CD4-positive, alpha-beta T cell treated with Interleukin-21 for 1 hour (primary cell): ENCODE results near the gene HERC3.

Experiments used
- DNase-seq: peaks from one replicate; pipeline ENCODE4 v3.0.0-alpha.2; 2020

HERC3 gene

GRCh38 chr4:88751258-88752075 is 159.2 kb downstream of the HERC3 start:
- no peak for DNase-seq

DNA sequence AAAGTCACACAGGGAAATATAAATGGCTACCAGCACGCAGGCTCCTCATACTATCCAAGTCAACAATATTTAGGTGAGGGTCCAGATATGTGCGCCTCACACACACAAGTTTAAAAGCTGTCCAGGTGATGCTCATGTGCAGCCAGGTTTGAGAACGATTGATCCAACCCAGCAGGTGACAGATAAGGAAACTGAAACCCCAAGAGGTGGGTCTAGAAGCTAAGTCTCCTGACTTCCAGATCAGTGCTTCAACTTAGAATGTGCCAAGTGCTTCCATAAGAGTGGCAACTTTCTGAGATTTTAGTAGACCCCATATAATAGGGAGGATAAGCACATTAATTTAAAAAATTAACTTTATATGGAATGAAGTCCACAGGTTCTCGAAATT is 159.8 kb downstream of the HERC3 start:
- no peak for DNase-seq

DNA sequence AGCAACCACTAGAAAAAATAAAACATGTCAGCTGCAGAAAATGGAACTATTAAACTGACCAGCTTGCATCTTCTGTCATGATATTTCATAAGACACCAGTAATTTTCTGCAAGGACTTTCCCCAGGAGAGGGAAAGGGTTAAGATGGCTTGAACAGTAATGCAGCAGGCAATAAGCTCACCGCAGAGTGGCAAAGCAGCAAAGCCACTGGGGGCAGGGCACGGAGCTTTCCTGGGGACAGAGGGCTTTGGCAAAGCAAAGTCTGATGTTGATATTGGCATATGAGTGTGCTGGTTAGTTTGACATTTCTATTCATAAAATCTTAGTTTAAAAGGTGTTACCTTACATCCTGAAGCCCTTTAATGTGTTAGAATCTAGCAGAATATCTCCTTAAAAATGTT is 160.5 kb downstream of the HERC3 start:
- no peak for DNase-seq

DNA sequence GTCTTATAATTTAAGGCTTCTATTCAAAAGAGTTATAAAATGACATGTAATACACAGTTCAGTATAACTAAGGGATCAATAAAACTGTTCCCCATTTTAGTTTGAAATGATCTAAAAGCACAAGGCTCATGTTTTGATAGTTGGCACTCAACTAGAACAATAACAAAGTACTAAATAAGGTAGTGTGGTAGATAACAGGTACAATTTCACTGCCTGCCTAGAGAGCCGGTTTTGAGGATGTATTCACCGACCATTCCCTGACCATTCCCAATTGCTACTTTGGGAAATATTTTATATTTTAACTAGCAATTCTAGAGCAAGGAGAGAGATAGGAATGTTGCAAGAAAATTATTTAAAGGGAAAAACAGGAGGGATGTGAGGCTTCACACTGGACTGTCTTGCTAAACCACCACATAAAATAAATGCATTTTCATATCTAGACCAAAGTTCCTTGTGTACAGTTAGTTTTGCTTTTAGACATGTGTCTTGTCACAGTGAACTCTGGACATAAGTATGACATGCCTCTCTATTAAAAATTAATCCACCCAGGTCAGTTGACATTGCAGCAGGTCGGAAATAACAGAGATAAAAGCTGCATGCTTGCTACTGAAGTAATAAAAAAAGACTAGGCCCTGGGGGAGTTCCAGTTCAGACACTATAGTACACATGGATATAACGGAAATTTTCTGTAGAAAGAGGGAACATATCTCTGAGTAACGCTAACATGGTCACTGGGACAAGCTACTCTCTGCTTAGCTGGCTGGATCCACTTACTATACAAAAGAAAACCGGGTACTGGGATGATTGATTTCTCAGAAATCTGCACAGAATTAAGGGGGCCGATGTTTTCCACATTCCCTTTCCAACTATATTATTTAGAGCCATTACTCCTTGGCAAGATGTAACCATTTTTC is 161.6 kb downstream of the HERC3 start:
- no peak for DNase-seq

- DNase-seq = no peak
Measured at GRCh38 chr4:88754796-88755195, 162.5 kb downstream of the HERC3 start.

GRCh38 chr4:88755454-88755853 is 163.2 kb downstream of the HERC3 start:
- no peak for DNase-seq

DNA sequence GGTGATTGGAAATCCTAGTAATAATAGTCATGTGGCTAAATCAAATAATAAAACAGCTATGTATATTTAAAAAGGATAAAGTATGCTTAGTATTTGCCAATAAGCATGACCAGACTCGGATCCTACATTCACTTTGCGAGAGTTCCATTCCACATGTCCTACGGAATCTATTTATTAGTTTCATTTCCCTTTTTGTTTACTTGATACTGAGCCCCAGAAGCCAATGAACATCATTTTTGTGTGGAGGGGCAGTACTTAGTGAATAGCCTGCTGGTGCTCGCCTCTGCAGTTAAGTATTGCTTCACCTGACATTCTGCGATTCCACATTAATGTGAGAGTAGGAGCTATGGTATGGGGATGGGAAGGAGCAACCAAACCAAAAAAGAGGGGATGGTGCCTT is 163.9 kb downstream of the HERC3 start:
- no peak for DNase-seq

DNA sequence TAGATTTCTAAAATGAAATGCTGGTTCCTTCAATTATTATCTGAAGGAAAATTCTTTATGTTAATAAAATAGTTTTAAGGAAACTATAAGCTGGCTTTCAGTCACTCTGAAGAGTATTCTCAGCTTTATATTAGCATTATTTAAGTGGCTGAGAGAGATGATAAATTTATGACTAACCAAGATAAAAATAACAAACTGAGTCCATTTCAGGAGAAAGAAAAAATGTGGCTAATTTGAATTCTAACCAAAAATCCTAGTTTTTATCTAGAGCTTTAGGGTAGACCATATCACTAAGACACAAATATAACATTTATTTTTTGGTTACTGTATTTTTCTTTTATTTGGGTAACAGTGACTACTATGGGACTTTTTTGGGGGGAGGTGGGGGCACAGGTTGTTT is 164.8 kb downstream of the HERC3 start:
- no peak for DNase-seq

- no peak for DNase-seq
Measured at GRCh38 chr4:88757776-88758175, 165.5 kb downstream of the HERC3 start.
